ENCODE results near the gene EVL.

EVL gene

GRCh38 chr14:100067971-100068959, 3.0 kb downstream of the EVL start:
- DNase-seq: no peak

- no peak for DNase-seq
These were observed 4.1 kb downstream of the EVL start for GRCh38 chr14:100069161-100069800.

DNA sequence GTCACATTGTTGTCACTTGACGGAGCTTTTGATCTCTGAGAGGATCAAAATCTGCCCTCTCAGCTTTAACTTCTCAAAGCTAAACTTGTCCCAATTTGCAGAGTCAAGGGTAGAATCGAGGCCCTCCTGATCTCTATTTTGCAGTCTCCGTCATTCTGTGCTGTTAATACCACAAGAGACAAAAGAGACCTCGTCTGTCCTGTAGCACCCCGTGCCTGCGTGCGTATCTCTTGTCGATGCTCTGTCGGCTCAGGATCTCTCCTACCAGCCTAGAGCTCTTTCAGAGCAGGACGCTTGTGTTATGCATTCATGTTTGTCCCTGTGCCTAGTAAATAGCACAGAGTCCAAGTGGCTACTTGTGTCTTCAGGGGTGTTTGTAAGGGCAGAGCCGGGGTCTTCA, 5.1 kb downstream of the EVL start:
- no peak for DNase-seq

- DNase-seq: no peak
These were observed 6.3 kb downstream of the EVL start for GRCh38 chr14:100071545-100071944.

DNA sequence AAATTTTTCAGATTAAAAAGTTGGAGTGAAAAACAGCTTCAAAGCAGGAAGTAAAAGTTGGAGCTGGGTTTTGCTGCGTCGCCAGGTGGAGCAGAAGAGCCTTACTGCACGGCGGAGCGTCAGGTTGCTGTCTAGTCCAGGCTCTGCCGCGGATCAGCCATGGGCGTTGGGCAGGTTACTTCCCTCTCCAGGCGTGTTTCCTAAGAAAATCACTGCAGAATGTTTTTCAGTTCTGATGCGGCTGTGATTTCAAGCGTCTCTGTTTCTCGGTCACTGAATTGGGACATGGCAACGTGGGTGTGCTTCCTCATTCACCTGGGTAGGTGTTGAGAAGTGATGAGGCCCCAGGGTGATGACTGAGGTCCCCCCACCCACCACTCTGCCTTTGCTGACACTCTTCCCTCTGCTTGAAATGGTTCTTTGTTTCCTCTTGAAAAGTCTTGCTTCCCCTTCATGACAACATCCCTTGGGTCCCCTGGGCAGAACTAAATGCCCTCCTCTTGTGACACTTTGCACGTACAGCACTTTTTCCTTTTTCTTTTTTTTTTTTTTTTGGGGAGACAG, 7.6 kb downstream of the EVL start:
- no peak for DNase-seq

- no peak for DNase-seq
These were observed 8.6 kb downstream of the EVL start for GRCh38 chr14:100073576-100074430.

DNA sequence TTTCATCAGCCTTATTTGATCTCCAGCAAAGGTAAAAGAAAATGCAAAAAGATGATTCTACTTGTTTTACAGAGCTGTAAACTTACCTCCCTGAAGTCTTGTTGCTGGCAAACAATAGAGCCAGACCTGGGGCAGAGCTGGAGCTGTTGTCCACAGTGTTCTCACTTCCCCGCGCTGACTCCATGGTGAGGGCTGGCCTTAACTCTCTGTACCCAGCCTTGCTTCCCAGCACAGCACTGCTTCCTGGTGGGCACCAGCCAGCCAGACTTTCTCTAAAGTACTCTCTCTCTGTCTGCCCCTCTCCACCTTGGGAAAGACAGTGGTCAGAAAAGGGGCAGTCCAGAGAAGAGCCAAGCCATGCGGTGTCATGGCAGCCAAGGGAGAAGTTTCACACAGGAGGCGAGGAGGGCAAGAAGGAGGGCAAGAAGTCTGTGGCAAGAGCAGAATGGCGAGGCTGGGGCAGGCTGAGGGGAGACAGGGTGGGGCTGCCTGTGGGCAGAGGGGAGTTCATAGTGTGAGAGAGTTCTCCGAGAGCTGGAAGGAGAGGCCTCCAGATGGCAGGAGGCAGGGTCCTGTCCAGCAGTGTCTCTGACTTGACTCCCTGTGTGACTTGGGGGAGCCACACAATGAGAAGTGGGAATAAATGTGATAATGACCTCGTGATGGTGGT, 9.3 kb downstream of the EVL start:
- no peak for DNase-seq

DNA sequence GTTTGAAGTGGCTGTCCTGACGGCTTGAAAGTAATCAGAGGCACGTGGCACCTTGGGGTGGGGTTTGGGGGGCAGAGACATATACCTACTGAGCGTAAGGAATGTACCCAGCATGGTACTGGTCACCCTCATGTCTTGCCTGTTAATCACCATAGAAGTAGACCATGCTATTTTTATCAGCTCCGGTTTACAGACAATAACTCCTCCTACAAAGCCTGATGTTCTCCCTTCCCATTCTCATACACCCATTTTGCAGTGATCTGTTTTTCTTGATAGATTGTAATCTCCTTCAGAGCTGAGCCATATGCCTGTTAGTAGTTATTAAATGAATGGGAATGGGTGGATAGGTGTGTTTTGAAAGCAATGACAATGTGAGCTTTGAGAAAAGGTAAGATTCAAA, 10.5 kb downstream of the EVL start:
- no peak for DNase-seq

DNA sequence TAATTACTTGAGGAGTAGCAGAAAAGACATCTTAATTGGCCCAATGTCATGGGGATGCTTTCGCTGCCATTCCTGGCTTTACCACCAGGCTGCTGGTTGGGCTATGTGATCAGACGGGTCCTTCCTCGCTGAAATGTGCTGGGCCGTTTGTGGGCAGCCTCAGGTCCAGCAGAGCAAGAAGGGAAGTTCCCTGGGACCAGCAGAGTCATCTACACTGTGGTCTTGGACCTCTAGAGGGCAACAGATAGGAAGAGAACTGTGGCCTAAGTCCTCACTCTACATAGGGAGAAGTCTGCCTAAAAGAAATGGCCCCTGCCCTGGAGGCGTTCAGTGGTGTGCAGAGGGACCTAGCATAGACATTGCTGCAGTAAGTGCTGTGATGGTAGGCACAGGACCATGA, 10.9 kb downstream of the EVL start:
- no peak for DNase-seq

- DNase-seq: no peak
These were observed 11.4 kb downstream of the EVL start for GRCh38 chr14:100076606-100077005.

DNA sequence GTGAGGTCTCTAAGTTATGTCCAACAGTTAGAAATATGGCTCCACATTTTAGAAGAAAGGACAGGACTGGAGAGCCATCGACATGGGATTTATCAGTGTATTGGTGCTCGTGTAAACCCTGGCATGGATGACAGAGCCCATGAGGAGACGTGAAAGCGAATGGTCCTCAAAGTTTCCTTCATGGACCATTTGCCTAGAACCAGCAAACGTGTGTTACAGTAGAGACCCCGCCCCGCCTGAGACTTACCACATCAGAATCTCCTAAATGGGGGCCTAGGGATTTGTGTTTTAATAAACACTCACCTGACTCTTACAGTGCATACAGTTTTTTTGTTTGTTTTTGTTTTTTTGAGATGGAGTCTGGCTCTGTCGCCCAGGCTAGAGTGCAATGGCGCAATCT, 12.2 kb downstream of the EVL start:
- DNase-seq: no peak

- no peak for DNase-seq
These were observed 13.1 kb downstream of the EVL start for GRCh38 chr14:100078216-100078803.

DNA sequence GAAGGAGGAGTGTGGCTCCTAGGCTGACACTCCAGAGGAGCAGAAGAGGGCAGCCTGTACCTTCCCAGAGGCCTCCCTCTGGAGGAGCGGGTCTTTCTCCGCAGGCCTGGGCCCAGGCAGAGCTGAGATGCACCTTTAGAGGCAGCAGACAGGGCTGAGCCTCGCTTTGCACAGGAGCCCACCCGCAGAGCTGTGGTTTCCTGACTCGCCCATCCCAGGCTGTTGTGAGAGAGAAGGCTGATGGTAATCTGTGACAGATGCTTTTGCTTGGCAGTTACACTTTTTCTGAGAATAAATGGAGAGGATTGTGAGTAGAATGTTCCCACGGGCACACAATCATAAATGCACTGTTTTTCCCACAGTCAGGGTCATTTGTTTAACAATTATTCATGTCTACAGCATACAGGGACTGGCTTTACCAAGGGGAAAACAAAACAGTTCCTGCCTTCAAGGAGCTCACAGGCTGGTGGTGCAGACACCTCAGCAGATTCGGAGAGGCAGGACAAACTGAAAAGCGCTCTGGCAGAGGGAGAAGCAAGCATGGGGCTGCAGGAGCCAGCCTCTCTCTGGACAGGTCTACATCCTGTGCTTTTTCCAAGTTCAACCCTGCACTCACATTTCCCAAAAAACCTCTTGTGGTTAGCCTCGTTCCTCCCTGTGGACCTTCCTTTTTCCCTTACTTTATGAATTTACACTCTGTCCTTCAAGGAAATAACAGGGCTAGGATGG, 13.9 kb downstream of the EVL start:
- DNase-seq: no peak

GRCh38 chr14:100079726-100080005, 14.4 kb downstream of the EVL start:
- no peak for DNase-seq

DNA sequence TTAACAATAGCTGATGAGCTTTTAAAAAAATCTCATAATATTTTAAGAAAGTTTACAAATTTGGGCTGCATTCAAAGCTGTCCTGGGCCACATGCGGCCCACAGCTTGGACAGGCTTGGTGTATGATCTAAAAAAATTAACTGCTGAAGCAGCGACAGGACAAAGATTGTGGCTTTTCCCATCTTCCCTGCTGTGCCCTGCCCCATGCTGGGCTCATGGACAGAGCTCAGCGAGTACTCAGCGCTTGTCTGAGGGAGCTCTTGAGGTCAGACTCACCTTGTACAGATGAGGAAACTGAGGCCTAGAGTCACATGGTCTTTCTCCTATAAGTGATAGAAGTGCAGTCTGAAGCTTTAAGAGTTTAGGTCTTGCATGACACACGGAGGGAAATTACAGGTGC, 15.0 kb downstream of the EVL start:
- DNase-seq: no peak

DNA sequence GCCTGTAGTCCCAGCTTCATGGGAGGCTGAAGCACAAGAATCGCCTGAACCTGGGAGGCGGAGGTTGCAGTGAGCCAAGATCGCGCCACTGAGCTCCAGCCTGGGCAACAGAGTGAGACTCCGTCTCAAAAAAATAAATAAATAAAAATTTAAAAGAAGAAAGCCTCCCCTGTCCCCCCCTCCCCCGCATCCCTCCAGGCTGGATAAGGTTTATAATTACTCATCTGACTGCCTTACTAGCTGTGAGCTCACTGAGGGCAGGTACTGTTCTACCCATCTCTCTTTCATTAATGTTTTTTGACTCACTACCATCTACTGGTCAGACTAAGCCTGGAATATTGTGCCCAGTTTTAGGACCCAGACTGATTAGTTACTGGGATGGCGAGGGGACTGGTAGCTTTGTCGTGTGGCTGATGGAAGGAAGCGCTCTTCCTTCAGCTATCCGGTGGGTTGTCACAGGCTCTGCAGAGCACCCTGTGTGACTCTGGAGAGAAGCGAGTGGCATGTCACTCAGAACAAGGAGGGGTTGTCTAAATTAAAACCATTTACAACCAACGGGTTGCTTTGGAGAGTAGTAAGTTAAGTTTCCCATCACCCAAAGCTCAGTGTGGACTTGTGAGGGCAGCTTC, 16.9 kb downstream of the EVL start:
- no peak for DNase-seq

- no peak for DNase-seq
These were observed 17.5 kb downstream of the EVL start for GRCh38 chr14:100082723-100083122.

DNA sequence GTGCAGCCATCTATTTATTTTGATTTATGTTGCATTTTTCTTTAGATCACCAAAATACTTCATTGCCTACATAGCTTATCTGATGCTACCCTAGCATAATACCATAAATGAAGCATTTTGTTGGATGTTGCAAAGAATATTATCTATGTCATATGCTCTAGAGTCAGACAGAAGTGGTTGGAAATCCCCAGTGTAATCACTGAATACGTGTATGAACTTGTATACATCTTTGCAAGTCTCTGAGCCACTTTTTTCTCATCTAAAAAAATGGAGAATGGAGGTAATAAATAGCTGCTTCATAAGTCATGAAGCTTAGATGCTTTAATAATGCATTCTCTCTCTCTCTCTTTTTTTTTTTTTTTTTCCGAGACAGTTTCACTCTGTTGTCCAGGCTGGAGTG, 18.5 kb downstream of the EVL start:
- no peak for DNase-seq

DNA sequence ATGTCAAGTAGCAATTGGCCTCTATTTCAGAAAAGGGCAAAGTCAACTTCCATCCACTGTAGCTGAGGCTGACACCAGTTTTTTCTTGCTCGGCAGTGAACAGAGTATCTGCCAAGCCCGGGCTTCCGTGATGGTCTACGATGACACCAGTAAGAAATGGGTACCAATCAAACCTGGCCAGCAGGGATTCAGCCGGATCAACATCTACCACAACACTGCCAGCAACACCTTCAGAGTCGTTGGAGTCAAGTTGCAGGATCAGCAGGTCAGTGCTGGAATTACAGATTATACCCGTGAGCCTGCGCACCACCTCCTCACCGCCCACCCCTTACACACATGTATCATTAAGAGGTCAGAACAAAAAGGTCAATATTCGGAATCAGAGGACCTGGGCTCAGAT, 19.4 kb downstream of the EVL start:
- no peak for DNase-seq

DNA sequence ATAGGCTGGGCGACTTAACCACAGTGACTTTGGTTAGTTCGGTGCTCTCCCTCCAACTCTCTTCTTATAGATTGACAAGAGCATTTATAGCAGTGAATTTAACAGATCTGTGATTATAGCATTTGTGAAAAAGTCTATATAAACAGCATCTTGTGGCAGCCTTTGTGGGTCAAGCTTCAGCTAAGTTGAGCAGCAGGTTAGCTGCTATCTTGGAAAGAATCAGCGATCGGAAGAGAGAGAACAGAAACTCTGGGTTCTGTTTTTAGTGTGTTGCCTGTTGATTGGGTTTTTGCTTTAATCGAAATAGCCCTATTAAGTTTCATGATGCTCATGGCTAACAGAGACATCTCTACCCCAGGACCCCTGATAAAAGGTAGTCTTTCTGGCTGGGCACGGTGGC, 20.2 kb downstream of the EVL start:
- DNase-seq: no peak

DNA sequence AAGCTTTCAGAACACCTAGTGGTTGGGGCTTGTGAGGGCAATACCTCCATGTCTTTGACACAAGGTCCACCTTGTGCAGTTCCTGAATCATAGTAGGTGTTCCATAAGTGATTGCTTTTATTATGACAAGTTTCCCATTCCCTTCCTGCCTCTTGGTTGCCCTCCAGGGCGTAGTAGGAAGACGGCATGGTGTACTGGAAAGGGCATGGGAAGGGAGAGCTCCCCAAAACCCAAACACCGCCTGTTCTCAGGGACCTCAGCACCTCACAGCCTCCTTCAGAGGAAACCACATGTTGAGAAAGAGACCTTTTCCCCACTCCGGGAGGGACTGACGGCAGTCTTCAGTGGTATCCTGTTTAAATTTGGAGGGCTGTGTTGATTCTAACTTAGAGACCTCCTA, 21.1 kb downstream of the EVL start:
- DNase-seq: no peak

All from NCI-H2029 treated with DMSO at 0.1 percent for 48 hours (cell line).